HG03108 (cell line): Measurements from ENCODE around the gene CDO1.
"Not testable (repeated sequence)": the region's sequence is repeated elsewhere in the genome, so short reads cannot be mapped to it uniquely, and the experiment has no call there.

Source experiments
- ATAC-seq: cut with Tn5 transposase; IDR thresholded peaks from one replicate; pipeline ENCODE4 v1.9.1; 2021; ENCODE audit warnings: moderate library complexity; ENCODE audit not compliant: unreplicated experiment

CDO1 gene

DNA sequence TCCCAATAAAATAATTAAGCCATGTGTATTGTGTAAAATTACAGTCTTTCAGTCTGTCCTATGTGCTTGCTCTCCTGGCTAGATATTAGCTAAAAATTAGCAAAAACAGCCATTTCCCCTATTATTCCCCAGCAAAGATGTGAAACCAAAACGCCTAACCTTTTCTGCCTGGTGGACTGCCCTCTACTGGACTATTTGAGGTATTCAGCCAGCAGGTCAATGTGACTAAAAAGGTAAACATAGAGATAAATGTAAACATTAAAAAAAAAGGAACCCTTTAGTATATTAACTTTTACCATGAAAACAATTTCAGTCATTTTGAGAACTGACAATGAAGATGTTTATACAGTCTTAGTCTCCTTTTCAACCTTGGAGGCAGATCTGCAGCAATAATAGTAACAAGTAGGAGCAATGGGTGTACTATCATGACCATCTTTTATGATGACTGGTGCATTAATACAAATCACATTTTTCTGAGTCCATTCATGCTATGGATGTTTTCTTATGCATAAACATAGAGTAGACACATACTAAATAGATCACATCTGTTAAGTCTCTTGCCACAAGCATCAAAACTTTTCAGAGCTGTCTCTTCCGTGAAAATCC lies 14.8 kb upstream of the CDO1 start:
- no peak for ATAC-seq

DNA sequence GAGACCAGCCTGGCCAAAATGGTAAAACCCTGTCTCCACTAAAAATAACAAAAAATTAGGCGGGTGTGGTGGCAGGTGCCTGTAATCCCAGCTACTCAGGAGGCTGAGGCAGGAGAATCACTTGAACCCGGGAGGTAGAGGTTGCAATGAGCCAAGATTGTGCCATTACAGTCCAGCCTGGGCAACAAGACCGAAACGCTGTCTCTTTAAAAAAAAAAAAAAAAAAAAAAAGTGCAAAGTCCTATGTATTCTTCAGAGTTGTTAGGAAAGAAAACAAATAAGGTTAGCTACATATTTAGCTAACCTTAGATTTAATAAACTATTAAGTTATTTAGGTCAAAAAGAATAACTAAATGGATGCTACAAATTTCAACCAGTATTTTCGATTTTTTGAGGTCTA lies 13.5 kb upstream of the CDO1 start:
- ATAC-seq, result no peak

DNA sequence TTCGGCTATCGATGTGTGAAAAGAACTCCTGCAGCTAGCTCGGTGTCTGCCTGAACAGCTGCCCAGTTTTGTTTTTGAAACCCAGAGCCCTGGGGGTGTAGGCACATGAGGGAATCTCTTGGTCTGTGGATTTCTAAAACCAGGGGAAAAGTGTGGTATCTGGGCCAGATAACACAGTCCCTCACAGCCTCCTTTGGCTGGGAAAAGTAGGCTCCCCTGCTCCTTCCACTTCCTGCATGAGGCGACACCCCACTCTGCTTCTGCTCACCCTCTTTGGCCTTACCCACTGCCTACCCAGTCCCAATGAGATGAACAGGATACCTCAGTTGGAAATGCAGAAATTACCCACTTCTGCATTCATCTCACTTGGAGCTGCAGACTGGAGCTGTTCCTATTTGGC lies 9.5 kb upstream of the CDO1 start:
- ATAC-seq, result no peak

DNA sequence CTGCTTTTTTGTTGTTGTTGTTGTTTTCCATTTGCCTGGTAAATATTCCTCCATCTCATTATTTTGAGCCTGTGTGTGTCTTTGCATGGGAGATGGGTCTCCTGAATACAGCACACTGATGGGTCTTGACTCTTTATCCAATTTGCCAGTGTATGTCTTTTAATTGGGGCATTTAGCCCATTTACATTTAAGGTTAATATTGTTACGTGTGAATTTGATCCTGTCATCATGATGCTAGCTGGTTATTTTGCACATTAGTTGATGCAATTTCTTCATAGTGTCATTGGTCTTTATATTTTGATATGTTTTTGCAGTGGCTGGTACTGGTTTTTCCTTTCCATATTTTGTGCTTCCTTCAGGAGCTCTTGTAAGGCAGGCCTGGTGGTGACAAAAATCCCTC lies 8.5 kb upstream of the CDO1 start:
- ATAC-seq, result not testable (repeated sequence)

DNA sequence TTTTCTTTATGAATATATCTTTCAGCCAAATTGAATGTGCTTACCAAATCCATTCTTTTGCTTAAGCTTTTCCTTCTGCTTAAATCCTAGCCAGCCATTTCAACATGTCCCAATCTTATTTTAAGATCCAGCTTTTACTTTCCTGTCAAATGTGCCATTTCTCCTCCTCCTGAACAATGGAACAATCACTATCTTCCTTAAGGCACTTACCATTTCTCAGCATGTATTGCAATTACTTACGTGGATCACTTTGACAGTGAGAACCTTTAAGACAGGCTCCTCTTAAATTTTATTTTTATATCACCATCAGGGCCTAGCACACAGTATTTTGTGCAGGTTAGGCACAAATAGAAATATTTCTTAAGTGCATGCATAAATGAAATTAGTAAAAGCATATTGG lies 4.4 kb upstream of the CDO1 start:
- ATAC-seq, result no peak

DNA sequence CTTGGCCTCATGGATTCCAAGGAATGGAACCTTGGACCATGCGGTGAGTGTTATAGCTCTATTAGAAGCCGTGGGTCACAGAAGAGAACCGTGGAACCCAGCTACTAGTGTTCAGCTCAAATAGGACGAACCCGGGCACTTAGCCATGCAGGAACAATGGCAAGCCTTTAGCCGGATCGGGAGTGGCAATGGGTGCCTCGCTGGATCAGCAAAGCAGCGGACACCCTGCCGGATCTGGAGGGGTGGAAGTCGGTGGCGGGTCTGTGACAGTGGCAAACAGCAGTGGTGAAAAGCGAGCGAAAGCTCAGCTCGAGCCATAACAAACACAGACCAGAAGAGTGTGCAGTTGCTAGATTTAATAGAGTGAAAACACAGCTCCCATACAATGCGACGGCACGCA lies 2.4 kb upstream of the CDO1 start:
- no peak for ATAC-seq

DNA sequence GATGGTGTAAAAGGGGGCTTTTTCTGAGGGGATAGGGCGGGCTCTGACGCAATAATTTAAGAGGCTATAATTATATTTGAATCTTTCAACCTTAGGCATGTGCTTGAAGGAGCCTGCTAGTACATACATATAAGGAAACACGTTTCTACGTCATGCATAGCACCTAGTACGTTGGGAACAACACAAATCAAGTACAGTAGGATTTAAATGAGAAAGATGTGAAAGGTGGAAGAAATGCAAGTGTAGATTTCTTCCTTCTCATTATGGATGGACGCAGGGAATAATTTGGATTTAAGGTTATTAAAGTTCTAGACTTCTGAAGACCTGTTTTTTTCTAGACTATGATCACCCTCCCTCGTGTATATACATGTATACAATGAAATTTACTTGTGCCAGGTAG lies 927 bp upstream of the CDO1 start:
- no peak for ATAC-seq

DNA sequence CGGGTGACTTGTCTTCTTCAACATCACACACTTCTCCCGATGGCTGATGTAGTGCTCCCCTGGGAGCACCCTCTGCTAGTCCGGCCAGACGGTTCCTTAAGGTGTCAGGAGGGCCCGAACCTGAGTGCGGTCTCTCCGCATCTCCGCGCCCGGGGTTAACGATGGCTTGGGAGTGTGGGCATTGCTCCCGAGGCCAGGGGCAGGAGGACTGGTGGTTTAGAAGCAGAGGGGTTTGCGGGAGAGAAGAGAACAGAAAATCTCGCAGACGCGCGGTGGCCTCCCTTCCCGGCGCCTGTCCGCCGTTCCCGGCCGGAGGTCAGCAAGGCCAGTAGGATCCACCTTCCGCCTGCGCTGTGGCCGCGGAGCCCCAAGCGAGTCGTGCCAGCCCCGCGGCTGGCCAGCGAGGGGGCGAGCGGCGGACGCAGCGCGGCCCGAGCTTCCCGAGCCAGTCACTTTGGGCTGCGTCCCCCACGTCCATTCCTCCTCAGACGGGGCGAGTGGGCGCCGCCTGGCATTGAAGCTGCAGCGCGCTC lies 700 bp downstream of the CDO1 start:
- no peak for ATAC-seq

DNA sequence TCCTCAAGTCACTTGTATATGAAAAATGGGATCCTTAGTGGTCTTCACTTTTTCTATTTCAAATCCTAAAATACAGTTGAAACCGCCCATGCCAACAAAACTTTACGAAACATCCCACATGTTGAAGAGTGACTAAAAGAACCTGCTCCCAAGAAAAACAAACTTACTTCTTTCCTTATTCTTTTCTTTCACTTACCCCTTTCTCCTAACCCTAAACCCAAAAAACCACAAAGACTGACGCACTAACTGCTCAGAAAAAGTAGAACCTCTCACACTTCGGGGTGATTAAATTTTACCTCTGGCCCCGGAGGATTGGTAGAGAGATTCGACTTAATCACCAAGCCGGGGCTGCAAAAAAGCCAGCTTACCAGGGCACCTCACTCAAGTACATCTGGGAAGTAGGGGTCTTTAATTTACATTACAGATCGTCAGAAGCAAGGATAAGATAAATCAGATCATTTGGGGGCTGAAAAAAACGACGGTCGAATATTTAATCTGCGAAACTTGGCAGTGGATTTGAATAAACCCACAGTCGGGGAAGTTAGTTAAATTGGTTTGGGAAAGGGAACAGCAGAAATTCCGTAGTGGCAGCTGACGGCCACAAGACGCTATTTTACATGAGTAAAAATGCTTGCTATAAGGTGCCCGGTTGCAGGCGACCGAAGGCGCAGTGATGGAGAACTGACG lies 1.3 kb downstream of the CDO1 start:
- no peak for ATAC-seq

DNA sequence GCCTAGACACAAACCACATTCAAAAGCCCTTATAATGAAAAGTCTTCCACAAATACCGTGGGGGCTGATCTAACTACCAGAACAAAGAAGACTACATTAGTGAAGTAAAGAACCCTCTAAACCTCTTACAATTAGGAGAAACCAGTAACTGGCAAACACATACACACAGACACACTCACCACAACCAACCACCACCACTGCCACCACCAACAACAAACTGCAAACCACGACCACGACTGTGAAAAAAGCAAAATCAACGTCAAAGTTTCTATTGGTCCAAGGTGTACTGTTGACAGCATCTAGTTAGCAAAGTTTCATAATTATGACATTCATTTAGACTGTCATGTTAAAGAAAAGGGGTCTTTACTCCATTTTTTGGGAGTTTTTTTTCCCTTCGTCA lies 2.7 kb downstream of the CDO1 start:
- no peak for ATAC-seq

DNA sequence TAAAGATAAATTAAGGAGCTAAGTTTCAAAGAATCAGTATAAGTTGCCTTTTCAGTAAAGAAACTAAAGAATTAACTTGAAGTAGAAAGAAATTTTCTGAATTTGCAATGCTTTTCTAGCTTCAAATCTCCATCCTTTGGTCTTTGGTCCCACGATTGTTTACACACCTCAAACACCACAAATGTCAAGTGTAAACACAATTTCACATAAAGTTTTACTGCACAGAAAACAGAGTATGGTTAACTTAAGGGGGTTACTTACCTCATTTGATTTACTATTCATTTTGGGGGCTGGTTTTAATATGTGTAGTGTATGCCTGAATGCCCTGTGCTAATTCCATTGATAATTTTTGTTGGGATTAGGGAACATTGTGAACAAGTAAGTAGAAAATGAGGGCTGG lies 4.1 kb downstream of the CDO1 start:
- no peak for ATAC-seq

DNA sequence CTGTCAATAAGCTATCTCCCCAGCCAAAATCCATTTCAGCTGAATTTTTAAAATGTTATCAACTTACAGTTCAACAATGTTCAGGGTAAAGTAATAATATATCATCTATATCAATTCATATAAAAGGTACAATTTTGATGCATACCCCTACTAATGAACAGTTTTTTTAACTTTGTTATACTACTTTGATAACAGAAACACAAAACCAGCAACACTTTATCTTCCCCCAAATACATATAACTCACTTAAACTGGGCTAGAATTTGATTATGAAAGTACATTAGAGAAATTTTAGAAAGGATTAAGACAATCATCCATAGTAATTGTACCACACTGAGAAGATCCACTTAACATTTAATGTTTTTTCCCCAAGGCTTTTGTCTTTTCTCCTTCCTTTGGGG lies 5.1 kb downstream of the CDO1 start:
- no peak for ATAC-seq

DNA sequence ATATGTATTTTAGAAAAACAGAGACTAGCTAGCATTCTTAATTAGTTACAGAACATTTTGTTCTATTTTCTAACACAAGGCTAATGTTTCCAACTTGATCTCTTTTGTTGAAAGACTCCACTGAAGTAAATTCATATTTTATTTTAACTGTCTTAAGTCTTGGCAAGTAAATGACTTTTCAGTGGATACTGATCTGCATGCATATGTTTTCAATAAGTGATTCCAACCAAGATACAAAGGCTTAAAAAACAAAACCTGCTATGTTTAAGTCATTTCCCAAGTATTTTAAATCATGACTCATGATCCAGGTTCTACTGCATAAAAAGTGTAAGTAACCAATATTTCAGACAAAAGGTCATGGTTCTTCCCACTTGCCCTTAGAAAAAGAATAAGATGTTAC lies 5.7 kb downstream of the CDO1 start:
- no peak for ATAC-seq

DNA sequence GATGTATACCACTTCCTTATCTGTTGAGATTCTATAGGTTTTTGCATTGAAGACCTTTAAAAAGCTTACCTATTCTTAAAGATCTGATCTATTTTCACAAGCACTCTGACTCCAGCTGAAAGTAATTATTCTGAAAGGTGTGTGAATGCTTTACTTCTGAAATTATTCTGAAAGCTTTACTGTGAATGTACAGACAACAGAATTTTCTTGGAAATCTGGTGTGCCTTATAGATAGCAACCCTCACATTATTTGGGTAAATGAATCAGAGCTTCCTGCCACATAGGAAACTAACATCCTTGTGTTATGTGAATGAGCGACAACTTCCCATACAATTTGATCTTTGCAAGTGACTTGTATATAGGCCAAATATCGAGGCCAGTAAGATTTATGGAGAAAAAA lies 6.5 kb downstream of the CDO1 start:
- ATAC-seq, result no peak

DNA sequence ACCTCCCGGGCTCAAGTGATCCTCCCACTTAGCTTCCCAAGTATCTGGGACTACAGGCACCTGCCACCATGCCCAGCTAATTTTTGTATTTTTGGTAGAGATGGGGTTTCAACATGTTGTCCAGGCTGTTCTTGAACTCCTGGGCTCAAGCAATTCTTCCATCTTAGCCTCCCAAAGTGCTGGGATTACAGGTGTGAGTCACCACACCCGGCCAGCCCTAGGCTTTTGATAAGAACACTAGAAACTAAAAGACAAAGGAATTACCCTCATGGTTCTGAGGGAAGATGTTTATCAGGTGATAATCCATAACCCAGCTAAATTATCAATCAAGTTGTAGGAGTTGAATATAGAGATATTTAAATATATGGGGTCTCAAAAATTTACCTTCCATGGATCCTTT lies 8.4 kb downstream of the CDO1 start:
- not testable (repeated sequence) for ATAC-seq

DNA sequence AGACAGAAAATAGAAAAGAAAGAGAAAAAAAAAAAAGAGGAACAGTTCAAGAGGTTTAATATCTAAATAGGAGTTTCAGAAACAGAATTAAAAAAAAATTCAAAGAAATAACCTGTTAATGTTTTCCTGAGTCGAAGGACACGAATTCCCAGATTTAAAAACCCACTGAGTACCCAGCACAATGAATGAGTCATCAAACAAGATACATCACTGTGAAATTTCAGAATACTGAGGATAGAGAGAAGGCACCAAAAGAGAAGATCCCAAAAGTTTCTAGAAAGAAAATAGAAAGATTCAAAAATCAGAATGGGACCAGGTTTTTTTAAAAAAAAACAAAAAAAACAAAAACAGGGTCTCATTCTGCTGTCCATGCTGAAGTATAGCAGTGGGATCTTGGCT lies 8.8 kb downstream of the CDO1 start:
- ATAC-seq, result no peak

DNA sequence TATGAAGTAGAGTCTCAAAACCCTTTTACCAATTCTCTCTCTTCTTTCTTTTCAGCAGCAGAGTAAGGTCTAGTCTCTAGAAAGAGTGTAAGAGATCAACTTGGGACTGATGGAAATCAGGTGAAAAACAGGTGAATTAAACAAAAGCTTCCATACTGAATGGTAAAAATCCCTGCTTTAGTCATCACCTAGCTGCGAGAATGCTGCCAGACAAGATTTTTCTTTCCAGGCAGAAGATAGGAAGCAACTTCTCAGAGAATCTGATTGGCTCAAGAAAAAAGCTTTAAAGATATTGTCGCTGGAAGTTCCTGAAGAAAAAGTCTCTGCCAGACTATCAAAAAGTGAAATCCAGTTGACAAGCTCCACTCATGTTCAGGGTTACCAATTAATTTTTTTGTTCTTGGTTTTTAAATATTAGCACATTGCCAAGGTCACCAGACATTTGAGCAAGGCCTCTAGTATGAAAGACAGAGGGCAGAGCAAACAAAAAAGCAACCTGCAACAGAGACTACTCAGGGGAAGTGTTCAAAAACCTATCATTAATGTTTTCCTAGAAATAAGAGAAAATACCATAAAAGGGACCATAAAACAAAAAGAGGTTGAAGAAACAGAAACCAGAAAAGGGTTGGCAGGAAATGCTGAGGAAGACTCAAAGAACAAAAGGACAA lies 9.3 kb downstream of the CDO1 start:
- ATAC-seq, result no peak

DNA sequence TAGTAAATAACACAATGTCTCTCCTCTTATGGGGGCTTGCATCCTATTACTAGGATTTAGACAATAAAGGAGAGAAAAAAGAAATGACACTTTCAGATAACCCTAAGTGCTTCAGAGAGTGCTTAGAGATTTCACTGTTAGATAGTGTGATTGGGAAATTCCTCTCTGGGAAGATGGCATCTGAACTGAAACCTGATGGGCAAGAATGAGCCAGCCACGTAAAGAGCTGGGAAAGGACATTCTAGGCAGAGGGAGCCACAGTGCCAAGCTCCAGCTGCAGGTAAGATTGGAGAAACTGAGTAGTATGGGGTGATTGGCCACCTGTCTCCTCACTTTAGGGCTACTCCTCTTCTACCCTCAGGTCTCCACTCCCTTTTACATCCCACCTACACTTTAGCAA lies 14.5 kb downstream of the CDO1 start:
- no peak for ATAC-seq

DNA sequence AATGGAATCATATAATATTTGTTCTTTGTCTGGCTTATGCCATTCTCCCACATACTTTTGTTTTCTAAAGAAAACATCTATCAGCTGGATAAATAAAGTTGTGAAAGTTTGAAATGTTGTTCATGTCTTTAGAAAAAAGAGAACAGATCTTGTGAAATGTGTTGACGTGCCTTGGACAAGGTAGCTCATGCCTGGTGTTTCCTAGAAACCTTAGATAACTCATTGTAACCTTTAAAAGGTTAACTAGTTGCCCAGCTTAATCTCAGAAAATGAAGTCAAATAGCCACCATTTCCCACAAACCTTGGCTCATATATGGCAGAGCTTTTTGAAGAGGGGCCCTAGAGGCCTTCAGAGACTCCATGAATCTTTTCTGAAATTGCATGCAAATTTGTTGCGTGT lies 15.3 kb downstream of the CDO1 start:
- no peak for ATAC-seq

DNA sequence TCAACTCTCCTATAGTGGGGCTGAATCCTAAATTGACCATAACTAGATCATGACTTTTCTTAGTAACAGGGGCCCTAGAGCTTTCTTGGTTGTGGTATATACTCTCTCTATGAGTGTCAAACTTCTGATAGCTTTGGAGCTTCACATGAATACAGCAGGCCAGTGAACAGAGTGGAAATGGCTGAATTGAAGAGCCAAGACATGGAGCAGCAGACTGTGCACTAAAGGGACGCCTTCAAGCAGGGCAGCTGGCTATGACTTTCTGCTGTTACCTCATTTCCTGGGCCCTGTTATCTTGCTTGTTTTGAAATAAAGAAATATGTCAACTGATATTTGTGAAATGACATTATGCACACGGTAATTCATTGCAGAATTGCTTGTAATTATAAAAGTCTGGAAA lies 16.4 kb downstream of the CDO1 start:
- no peak for ATAC-seq

DNA sequence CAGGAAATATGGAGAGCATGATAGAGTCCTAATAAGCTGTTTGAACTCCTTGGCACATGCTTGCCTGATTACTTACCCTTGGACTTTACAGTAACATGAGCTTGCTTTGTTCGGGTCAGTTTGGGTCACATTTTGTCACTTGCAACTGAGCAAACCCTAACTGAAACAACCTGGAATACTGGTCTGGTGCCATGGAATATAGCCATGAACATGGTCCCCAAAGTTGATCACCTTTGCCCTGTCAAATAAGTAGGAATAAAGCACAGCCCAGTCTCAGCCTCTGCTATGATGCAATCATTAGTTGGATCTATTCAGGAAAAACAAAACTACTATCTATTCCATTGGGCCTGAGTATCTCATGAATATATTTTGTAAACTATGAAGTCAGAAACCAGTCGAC lies 18.2 kb downstream of the CDO1 start:
- ATAC-seq, result no peak

DNA sequence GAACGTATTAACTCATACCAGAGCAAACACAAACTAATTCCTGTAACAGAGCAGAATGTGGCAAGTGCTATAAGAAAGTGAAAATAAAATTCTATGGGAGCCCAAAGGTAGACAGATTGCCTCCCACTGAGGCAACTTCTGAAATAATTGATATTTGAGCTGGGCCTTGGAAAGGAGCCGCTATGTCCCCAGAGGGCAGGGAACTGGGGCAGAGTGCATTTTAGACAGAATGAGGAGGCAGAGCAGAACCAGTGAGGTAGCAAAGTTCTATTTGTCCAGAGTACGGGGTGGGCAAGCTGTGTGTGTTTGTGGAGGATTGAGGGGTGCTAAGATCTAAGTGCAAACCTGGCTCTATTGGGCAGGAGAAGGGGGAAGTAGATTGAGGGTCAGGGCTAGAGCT lies 19.8 kb downstream of the CDO1 start:
- ATAC-seq, result no peak
